Suppressor macrophage (primary cell): ENCODE data around the gene LAMA5.

Experiments used
- DNase-seq, 4 experiments: peaks; one replicate each; pipeline ENCODE4 v3.0.0-alpha.2; 2020 to 2022

The LAMA5 gene

DNA sequence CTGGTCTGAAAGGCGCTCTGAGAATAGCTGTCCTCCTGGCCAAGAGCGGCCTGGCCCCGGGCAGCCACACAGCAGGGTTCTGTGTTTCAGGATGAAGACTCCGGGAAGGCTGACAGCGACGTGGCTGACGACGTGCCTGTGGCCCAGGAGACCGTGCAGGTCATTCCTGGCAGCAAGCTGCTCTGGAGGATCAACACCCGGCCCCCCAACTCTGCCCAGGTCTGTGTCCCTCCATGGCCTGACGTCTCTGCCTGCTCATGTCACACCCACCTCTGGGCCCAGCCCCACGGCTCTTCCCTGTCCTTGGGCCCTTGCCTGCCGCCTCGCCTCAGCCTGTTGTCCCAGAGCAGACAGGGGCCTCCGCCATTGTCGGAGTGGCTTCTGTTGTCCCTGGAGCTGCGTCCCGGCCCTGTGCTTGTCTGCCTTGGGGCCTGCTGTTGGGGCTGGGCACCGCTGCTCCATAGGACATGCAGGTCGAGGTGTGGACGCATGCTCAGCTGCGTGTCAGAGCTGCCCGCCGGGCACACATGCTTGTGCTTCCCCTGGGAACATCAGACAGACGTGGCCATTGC, 80.5 kb downstream of the LAMA5 start:
- DNase-seq: no peak

DNA sequence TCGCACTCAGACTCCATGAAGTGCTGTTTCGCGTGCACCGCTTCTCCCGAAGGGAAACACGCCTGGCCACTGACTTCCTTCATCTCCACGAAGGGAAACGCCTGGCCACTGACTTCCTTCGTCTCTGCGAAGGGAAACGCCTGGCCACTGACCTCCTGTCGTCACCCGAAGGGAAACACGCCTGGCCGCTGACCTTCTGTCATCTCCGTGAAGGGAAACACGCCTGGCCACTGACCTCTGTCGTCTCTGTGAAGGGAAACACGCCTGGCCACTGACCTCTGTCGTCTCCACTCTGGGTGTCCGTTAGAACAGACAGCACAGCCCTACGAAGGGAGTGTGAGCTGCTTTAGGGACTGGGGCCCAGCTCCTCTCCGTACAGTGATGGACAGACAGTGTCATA, 81.4 kb downstream of the LAMA5 start:
- no peak for DNase-seq

- no peak for DNase-seq
Measured at GRCh38 chr20:62285151-62285550, 82.0 kb downstream of the LAMA5 start.

DNA sequence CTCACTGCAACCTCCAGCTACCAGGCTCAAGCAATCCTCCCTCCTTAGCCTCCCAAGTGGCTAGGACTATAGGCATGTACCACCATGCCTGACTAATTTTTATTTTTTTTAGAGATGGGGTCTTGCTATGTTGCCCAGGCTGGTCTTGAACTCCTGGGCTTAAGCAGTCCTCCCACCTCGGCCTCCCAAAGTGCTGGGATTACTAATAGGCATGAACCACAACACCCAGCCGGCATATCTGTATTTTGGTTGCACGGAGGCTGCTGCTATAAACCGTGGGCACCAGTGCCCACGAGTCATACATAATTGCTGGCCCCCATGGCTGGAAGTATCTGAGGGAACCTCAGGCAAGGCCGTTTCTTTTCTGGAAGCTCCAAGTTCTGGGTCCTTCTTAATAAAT, 82.7 kb downstream of the LAMA5 start:
- DNase-seq: no peak

DNA sequence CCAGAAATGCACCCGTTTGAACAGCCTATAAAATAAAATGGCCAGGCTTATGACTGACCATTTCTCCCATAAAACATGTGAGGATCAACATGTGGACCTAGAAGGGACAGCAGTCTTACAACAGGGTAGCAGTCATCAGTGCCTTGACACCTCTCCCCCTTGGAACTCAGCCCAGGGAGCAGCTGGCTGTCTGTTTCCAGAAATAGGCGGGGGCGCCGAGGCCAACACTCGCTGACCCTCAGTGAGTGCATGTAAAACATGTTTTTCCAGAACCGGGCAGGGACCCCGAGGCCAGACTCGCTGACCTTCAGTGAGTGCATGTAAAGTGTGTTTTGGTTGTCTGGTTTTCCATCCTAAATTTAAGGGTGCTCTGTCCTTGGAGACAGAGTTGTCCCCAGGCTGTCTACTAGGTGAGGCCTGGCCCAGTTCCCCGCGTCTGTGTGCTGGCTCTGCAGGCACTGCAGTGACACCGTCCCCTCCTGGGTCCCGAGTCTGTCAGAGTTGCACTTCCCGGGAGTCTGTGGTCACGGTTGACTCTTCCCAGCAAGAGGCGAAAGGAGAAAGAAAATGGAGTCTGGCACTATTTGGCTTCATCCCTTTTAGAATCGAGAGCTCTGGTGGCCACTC, 84.1 kb downstream of the LAMA5 start:
- DNase-seq: no peak

DNA sequence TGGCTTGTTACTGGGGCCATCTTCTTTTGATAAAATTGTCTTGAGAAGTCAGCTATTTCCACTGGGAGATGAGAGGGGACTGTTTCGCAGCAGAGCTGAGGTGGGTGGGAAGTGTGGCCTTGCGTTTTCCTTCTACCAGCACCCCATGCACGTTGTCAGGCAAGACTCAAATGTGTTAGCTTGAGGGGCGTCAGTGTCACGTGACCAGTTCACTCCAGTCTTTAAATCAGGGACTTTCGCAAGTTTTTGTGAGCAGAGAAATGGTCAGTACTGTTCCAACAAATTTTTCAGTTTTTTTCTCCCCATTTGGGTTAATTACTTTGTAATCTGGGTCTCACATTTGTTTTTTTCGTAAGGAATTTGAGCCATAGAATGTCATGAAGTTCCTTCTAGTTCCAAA, 85.0 kb downstream of the LAMA5 start:
- DNase-seq: no peak

DNA sequence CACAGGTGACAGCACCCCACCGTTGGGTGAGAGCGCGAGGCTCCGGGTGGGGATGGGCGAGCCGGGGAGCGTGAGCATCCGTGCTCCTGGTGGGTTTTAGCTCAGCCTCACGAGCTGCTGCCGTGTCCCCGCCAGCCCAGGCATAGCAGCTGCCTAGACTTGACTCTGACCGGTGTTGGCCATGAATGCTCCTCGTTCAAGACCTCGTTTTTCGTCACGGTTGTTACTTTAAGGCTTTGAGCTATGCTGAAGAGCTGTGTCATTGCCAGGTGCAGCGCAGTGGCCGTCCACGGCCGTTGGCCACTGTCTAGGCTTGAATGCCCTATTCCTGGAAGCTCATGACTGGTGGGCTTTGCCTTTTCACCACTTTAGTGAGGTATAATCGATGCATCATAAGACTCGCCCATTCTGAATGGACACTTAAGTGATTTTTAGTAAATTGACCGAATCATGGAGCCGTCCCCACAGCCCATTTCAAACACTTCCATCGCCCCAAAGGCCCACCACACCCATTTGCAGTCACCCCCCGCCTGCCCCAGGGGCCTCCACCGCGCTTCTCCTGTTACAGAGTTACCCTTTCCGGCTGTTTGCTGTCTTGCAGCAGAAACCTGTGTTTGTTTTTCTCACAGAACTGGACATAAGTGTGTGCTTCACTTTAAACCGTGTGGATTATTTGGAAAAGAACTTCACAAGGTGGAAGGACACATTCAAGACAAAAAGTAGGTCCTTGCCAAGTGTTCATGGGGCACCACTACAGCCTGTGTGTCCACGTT, 85.8 kb downstream of the LAMA5 start:
- no peak for DNase-seq

GRCh38 chr20:62280303-62280702, 86.8 kb downstream of the LAMA5 start:
- DNase-seq: no peak

DNA sequence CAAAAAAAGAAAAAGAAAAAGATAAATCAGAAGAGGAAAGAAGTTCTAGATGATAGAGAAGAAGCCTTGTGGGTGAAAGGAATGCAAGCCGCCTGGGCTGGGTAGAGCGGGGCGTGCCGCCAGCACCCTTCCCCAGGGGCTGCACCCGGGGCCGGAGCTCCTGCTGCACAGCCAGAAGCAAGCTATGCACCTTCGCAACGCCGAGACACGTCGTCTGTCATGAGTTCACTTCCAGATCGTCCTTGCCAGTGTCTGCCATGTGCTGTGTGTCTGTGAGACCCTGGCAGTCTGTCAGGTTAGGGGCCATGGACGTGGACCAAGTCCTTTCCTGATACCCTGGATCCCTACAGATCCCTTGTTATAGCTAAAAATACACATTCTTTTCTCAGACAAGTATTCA, 89.9 kb downstream of the LAMA5 start:
- DNase-seq: no peak

GRCh38 chr20:62276439-62276838, 90.7 kb downstream of the LAMA5 start:
- DNase-seq: no peak

GRCh38 chr20:62275219-62275618, 91.9 kb downstream of the LAMA5 start:
- no peak for DNase-seq

DNA sequence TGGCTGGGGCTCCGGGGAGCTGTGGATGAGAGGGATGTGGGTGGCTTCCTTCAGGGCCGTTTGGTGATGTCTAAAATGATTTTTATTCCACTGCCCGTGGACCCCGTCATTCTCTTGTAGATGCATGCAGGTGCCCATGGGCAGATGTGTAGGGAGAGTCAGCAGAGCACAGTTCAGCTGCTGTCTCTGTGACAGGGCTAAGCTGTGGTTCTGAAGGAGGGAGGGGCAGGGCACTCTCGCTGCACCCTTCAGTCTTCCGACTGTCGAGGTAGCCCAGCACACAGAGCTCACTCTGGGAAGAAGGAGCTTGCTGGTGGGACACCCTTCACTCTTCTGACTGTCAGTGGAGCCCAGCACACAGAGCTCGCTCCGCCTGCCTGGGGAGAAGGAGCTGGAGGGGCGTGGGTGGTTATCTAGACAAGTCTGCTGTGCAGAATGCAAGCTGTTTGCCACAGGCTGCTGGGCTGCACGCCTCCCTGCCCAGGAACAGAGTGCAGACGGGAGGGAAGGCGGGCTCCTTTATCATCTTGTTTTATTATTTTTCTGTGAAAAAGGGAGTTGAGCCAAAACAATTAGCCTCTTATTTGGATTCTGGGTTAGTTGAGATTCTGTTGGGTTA, 92.7 kb downstream of the LAMA5 start:
- DNase-seq: no peak

DNA sequence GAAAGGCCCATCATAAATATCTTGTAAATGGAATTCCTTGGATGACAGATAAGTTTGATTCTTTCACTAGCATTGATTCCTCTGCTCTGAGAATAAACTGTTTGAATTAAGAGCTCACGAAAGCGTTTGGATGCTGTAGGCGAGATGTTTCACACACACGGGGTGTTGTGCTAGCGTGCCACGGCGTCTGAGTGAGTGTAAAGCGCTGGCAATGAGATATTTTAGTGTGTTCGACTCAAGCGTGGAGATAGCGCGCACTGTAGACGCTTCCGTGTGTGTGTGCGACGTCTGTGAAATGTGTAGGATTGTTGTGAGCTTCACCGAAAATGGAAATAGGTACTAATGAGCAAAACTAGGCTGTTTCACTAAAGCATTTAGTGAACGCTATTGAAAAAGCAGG, 93.7 kb downstream of the LAMA5 start:
- DNase-seq: no peak

- no peak for DNase-seq
Measured at GRCh38 chr20:62272200-62272599, 94.9 kb downstream of the LAMA5 start.

DNA sequence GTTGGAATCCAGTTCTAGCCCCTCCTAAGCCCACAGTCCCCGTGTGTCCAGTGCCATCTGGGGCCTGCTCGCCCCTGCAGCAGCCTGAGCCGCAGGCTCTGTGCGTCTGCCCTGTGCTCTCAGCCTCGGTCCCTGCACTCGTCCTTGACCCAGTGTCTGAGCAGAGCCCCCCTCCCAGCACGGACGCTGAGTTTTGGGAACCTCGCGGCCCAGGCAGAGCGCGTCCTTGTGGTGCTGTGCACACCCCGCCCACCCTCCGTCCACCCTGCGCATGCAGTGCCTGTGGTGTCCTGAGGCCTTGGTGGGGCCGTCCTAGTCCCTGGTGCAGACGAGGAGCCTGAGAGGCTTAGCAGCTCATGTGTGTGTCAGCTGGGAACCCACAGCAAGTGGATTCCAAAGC, 97.2 kb downstream of the LAMA5 start:
- no peak for DNase-seq

GRCh38 chr20:62269378-62269777, 97.7 kb downstream of the LAMA5 start:
- DNase-seq: no peak

DNA sequence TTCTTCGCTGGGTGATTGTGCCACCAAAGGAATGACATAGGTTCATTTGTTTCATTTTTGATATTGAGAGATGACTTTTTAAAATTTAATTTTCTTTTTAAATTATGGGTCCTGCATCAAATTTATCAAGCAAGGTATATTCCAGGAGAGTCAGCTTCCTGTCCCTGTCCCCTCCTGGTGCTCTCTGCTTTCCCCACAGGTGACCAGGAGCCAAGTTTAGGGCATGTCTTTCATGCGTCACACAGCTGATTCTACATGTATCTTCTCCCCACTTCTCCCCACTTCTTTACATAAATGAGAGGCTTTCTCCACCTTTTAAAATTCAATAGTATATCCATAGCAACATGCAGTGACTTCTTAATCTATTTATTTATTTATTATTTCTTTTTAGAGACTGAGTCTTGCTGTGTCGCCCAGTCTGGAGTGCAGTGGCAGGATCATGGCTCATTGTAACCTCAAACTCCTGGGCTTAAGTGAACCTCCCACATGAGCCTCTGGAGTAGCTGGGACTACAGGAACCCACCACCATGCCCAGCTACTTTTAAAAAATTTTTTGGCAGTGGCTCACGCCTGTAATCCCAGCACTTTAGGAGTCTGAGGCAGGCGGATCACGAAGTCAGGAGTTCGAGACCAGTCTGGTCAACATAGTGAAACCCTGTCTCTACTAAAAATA, 98.7 kb downstream of the LAMA5 start:
- no peak for DNase-seq

- no peak for DNase-seq
Measured at GRCh38 chr20:62267543-62267942, 99.6 kb downstream of the LAMA5 start.

DNA sequence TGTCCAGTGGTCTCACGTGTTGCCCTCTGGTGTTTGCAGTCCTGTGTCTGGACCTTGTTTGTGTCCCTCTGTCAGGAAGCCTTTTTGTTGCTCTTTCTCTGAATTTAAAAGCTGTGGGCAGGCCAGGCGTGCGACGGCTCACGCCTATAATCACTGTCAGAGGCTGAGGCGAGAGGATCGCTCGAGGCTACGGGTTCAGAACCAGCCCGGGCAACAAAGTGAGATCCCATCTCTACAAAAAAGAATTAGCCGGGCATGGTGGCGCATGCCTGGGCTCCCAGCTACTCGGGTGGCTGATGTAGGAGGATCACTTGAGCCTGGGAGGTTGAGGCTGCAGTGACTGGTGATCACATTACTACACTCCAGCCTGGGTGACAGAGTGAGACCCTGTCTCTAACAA, 100.3 kb downstream of the LAMA5 start:
- no peak for DNase-seq

GRCh38 chr20:62266340-62266739, 100.8 kb downstream of the LAMA5 start:
- DNase-seq: peak in 1 of 4 experiments; percentile 3

GRCh38 chr20:62265365-62265764, 101.7 kb downstream of the LAMA5 start:
- DNase-seq: no peak

- DNase-seq: no peak
Measured at GRCh38 chr20:62263396-62263795, 103.7 kb downstream of the LAMA5 start.

DNA sequence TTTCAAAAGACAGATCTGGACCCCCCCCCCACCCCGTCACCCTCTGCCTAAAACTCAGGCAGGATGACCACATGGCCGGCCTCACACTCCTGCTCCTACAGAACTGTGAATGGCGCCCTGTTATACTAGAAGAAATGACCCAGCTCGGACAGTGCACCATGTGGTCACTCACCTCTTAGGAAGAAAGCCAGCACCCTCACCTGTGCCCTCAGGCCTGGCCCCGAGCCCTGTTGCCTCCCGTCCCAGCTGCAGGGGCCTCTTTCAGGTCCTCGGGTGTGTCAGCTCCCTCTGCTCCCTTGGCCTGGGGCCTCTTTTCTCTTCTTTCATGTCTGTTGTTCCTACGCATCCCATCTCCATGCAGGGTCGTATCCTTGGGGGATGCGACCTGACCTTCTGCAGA, 105.0 kb downstream of the LAMA5 start:
- DNase-seq: no peak

- DNase-seq: no peak
Measured at GRCh38 chr20:62259294-62259565, 107.9 kb downstream of the LAMA5 start.
